Stimulated activated naive CD8-positive, alpha-beta T cell treated with anti-CD3 and anti-CD28 coated beads, Interleukin-15, Interleukin-2, amounts not matched to agents 100 ng/mL and 50 ng/mL, for 24 hours (primary cell): ENCODE data around the gene AK1.

ENCODE experiments used
- H3K27ac Mint-ChIP-seq: one replicate; pipeline ENCODE4 v1.8.0; 2021; ENCODE audit warnings: mild to moderate bottlenecking, mixed read lengths
- H3K27me3 Mint-ChIP-seq: one replicate; pipeline ENCODE4 v1.8.0; 2021; ENCODE audit warnings: mixed read lengths
- H3K36me3 Mint-ChIP-seq: one replicate; pipeline ENCODE4 v1.8.0; 2021; ENCODE audit warnings: low read depth, mixed read lengths
- H3K4me1 Mint-ChIP-seq: one replicate; pipeline ENCODE4 v1.8.0; 2021; ENCODE audit warnings: low read depth, mixed read lengths
- H3K4me3 Mint-ChIP-seq: one replicate; pipeline ENCODE4 v1.8.0; 2021; ENCODE audit warnings: mild to moderate bottlenecking, mixed read lengths
- H3K9me3 Mint-ChIP-seq: one replicate; pipeline ENCODE4 v1.8.0; 2021; ENCODE audit warnings: mixed read lengths

The AK1 gene

GRCh38 chr9:127818574-127818973 is 58.9 kb downstream of the AK1 start:
- Mint-ChIP-seq H3K27me3 (no peaks in the 10 kb centered on the region), H3K36me3 (peaks cover 17% of the 10 kb centered on the region), H3K27ac (no peak overlapping the region), H3K4me3 (no peak overlapping the region), H3K4me1 (no peaks in the 10 kb centered on the region), H3K9me3 (no peaks in the 10 kb centered on the region)

DNA sequence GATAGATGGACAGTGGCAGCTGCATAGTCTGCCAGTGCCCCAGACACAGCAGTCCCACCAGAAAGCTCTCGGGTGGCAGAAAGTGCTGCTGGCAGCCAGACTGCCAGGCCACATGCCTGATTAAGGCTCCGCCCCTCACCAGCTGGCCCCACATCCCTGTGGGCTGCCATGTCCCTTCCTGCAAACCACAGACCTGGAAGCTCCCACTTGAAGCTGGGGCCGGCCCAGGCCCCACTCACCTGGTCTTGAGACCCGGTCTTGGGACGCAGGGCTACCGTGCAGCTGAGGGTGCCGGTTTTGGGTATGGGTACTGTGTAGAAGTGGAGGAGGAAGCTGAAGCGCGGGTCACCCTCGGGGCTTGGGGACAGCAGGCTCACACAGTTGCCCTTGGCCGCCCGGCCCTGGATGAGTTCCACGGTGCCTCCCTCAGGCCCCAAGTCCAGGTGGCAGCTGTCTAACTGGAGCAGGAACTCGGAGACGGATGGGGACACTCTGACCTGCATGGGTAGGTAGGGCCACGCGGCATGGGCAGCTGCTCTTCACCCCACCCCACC is 59.5 kb downstream of the AK1 start:
- Mint-ChIP-seq H3K36me3 (peaks cover 23% of the 10 kb centered on the region), H3K4me1 (no peaks in the 10 kb centered on the region)

GRCh38 chr9:127816728-127817127 is 60.7 kb downstream of the AK1 start:
- H3K27ac Mint-ChIP-seq, result no peak overlapping the region
- H3K9me3 Mint-ChIP-seq, result no peaks in the 10 kb centered on the region
- H3K4me1 Mint-ChIP-seq, result no peaks in the 10 kb centered on the region
- H3K27me3 Mint-ChIP-seq, result no peaks in the 10 kb centered on the region
- H3K4me3 Mint-ChIP-seq, result no peak overlapping the region
- H3K36me3 Mint-ChIP-seq, result peaks cover 25% of the 10 kb centered on the region

More for the DNA sequence above, 59.5 kb downstream of the AK1 start:
- no peak overlapping the region for H3K27ac Mint-ChIP-seq
- no peaks in the 10 kb centered on the region for H3K9me3 Mint-ChIP-seq
- no peak overlapping the region for H3K4me3 Mint-ChIP-seq
- no peaks in the 10 kb centered on the region for H3K27me3 Mint-ChIP-seq
